ENCODE measurements around the gene TROAP.

GRCh38 chr12:49293056-49293956 lies 29.7 kb upstream of the TROAP start:
- TF ChIP-seq, protein P1, sequence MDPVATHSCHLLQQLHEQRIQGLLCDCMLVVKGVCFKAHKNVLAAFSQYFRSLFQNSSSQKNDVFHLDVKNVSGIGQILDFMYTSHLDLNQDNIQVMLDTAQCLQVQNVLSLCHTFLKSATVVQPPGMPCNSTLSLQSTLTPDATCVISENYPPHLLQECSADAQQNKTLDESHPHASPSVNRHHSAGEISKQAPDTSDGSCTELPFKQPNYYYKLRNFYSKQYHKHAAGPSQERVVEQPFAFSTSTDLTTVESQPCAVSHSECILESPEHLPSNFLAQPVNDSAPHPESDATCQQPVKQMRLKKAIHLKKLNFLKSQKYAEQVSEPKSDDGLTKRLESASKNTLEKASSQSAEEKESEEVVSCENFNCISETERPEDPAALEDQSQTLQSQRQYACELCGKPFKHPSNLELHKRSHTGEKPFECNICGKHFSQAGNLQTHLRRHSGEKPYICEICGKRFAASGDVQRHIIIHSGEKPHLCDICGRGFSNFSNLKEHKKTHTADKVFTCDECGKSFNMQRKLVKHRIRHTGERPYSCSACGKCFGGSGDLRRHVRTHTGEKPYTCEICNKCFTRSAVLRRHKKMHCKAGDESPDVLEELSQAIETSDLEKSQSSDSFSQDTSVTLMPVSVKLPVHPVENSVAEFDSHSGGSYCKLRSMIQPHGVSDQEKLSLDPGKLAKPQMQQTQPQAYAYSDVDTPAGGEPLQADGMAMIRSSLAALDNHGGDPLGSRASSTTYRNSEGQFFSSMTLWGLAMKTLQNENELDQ (tag by site-specific recombination; IDR thresholded peaks at IDR 0.05; ENCODE audit: low read depth): no peak
- no peak for TF ChIP-seq MEIS1 (CRISPR knock-in tag; IDR thresholded peaks at IDR 0.05; ENCODE audit: borderline replicate concordance)
- TF ChIP-seq ZNF248 (tag by site-specific recombination; IDR thresholded peaks at IDR 0.05): no peak
- no peak for TF ChIP-seq CTCF (tag by site-specific recombination; IDR thresholded peaks at IDR 0.05)
- TF ChIP-seq ZNF274 (IDR thresholded peaks at IDR 0.05; ENCODE audit: low read length): no peak
- no peak for TF ChIP-seq ZNF274 (tag by site-specific recombination; IDR thresholded peaks at IDR 0.05; ENCODE audit: borderline replicate concordance)
- TF ChIP-seq, protein P2, sequence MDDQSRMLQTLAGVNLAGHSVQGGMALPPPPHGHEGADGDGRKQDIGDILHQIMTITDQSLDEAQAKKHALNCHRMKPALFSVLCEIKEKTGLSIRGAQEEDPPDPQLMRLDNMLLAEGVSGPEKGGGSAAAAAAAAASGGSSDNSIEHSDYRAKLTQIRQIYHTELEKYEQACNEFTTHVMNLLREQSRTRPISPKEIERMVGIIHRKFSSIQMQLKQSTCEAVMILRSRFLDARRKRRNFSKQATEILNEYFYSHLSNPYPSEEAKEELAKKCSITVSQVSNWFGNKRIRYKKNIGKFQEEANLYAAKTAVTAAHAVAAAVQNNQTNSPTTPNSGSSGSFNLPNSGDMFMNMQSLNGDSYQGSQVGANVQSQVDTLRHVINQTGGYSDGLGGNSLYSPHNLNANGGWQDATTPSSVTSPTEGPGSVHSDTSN (CRISPR knock-in tag; IDR thresholded peaks at IDR 0.05): no peak
- no peak for TF ChIP-seq ZSCAN30 (tag by site-specific recombination; IDR thresholded peaks at IDR 0.05)

Measured in HEK293 (cell line).